Kidney epithelial cell (primary cell): ENCODE data around the gene SAMD8. TPM values are rescaled to one million over a fixed set of nuclear protein-coding genes. Genes with fewer than 3 reads are reported as not detected.
"Not testable (repeated sequence)": the region's sequence is repeated elsewhere in the genome, so short reads cannot be mapped to it uniquely, and the experiment has no call there.

Source experiments
- DNase-seq: peaks from one replicate; pipeline ENCODE4 v3.0.0-alpha.2; 2010; ENCODE audit warnings: low read depth
- H3K27me3 ChIP-seq: 2 replicates; pipeline ENCODE4 v1.6.0; 2011; ENCODE audit warnings: low read length; ENCODE audit not compliant: control insufficient read depth, insufficient read depth
- H3K36me3 ChIP-seq: 2 replicates; pipeline ENCODE4 v1.5.1; 2011; ENCODE audit warnings: low read length; ENCODE audit not compliant: control insufficient read depth, insufficient read depth
- H3K4me3 ChIP-seq: 2 replicates; pipeline ENCODE4 v1.5.1; 2011; ENCODE audit warnings: low read depth, mild to moderate bottlenecking, control low read depth, low read length
- CTCF ChIP-seq: IDR thresholded peaks from 2 replicates; pipeline ENCODE4 v1.5.1; 2011; ENCODE audit warnings: mild to moderate bottlenecking, moderate library complexity, low read length, control low read depth, inconsistent platforms; ENCODE audit not compliant: insufficient read depth, poor library complexity, severe bottlenecking
- total RNA-seq: library from RNA; depleted of rRNA; stranded (reverse); fragments of >200 nt; gene quantifications from 2 replicates; pipeline ENCODE4 v1.2.3, GENCODE V29; 2015

Gene SAMD8
- total RNA-seq, 1 donor from 2014 or later: 14.9 TPM

- no peak for TF ChIP-seq CTCF
- no peaks in the 10 kb centered on the region for H3K36me3 ChIP-seq
- no peak for DNase-seq
Observed at GRCh38 chr10:75102830-75103673, 8.4 kb upstream of the SAMD8 start.

GRCh38 chr10:75103881-75104686, 7.4 kb upstream of the SAMD8 start:
- TF ChIP-seq CTCF: no peak
- H3K27me3 ChIP-seq: no peaks in the 10 kb centered on the region
- DNase-seq: no peak
- H3K4me3 ChIP-seq: no peak overlapping the region
- no peaks in the 10 kb centered on the region for H3K36me3 ChIP-seq

More at GRCh38 chr10:75102830-75103673, 8.4 kb upstream of the SAMD8 start:
- no peak overlapping the region for H3K4me3 ChIP-seq
- H3K27me3 ChIP-seq: no peaks in the 10 kb centered on the region

- no peaks in the 10 kb centered on the region for H3K27me3 ChIP-seq
- DNase-seq: no peak
- H3K4me3 ChIP-seq: no peak overlapping the region
- no peak for TF ChIP-seq CTCF
- H3K36me3 ChIP-seq: no peaks in the 10 kb centered on the region
Observed at GRCh38 chr10:75104842-75105241, 6.6 kb upstream of the SAMD8 start.

- no peak for TF ChIP-seq CTCF
- no peaks in the 10 kb centered on the region for H3K36me3 ChIP-seq
- H3K4me3 ChIP-seq: no peak overlapping the region
- H3K27me3 ChIP-seq: no peaks in the 10 kb centered on the region
- no peak for DNase-seq
Observed at GRCh38 chr10:75105576-75106197, 5.8 kb upstream of the SAMD8 start.

GRCh38 chr10:75106242-75106641, 5.2 kb upstream of the SAMD8 start:
- Histone ChIP-seq H3K27me3 (no peaks in the 10 kb centered on the region), H3K36me3 (no peaks in the 10 kb centered on the region), H3K4me3 (no peak overlapping the region)
- no peak for DNase-seq
- TF ChIP-seq CTCF: no peak

- not testable (repeated sequence) for H3K27me3 ChIP-seq, DNase-seq
Observed at GRCh38 chr10:75106891-75107290, 4.6 kb upstream of the SAMD8 start.

More at GRCh38 chr10:75106891-75107290, 4.6 kb upstream of the SAMD8 start:
- H3K4me3 ChIP-seq, H3K36me3 ChIP-seq: not testable (repeated sequence)
